Measurements from ENCODE around the gene PHLDB2. TPM values are rescaled to one million over a fixed set of nuclear protein-coding genes. Genes with fewer than 3 reads are reported as not detected.

The PHLDB2 gene
- total and polyA plus RNA-seq, 2 of the 8 experiments (the other 6 are each of a cell fraction or from before 2014, with no cell fraction given), result 5.8 to 22.6 TPM

GRCh38 chr3:111913163-111913763, 54.2 kb downstream of the PHLDB2 start:
- Histone ChIP-seq H3K27ac (ENCODE audit: low read depth, low read length) (no peak overlapping the region), H3K23ac (ENCODE audit: insufficient read length) (no peak overlapping the region), H4K91ac (replicated peaks; ENCODE audit: insufficient read length, low read length) (no peak overlapping the region), H3K9ac (replicated peaks in 1 of 4; ENCODE audit: extremely low read depth in 1 of 4, low read depth in 3 of 4, low read length in 3 of 4) (no peak overlapping the region), H3K4ac (replicated peaks; ENCODE audit: insufficient read length, low read depth, low read length) (no peak overlapping the region), H3K23me2 (ENCODE audit: low read depth, low read length) (no peaks in the 10 kb centered on the region), H2BK12ac (ENCODE audit: low read depth, low read length) (no peak overlapping the region), H3K79me1 (ENCODE audit: low read depth, low read length) (no peaks in the 10 kb centered on the region), H3K36me3 (ENCODE audit: control insufficient read depth in 2 of 4, insufficient read depth in 4 of 4, low read length in 3 of 4) (no peaks in the 10 kb centered on the region), H3K4me2 (ENCODE audit: insufficient read depth in 1 of 2, low read depth in 2 of 2, low read length in 2 of 2) (no peak overlapping the region), H3K4me1 (replicated peaks in 1 of 4; ENCODE audit: control insufficient read depth in 3 of 4, insufficient read depth in 4 of 4, low read length in 3 of 4) (peaks cover 3 to 9% (median 4%) of the 10 kb centered on the region in 4 experiments; a peak in 4 of 7 replicates), H3K18ac (ENCODE audit: extremely low read depth, low read length) (no peak overlapping the region), H2BK20ac (ENCODE audit: low read length) (no peak overlapping the region), H3K79me2 (ENCODE audit: control insufficient read depth in 1 of 2, insufficient read depth in 2 of 2, low read length in 2 of 2) (no peaks in the 10 kb centered on the region), H3K27me3 (replicated peaks in 1 of 4; ENCODE audit: control insufficient read depth in 3 of 4, extremely low read depth in 1 of 4, insufficient read depth in 3 of 4, low read length in 3 of 4) (peaks cover 3 to 4% (median 3%) of the 10 kb centered on the region in 4 experiments; a peak in 5 of 7 replicates), H2BK15ac (ENCODE audit: low read length) (no peak overlapping the region), H3K14ac (ENCODE audit: insufficient read length) (no peak overlapping the region), H3K9me3 (ENCODE audit: insufficient read depth in 2 of 2, low read depth in 1 of 2, low read length in 1 of 2) (no peaks in the 10 kb centered on the region), H4K20me1 (replicated peaks in 1 of 2; ENCODE audit: control insufficient read depth in 1 of 2, insufficient read depth in 2 of 2, low read length in 2 of 2) (no peaks in the 10 kb centered on the region), H4K8ac (ENCODE audit: extremely low read depth, insufficient read depth, low read length) (no peak overlapping the region), H2AK5ac (ENCODE audit: low read depth, low read length) (no peak overlapping the region), H2BK120ac (replicated peaks; ENCODE audit: low read depth, low read length) (no peak overlapping the region), H3K4me3 (ENCODE audit: extremely low read depth in 1 of 4, insufficient read depth in 2 of 4, low read depth in 3 of 4, low read length in 4 of 4) (no peak overlapping the region), H2AFZ (ENCODE audit: low read length) (no peak overlapping the region), H4K5ac (ENCODE audit: insufficient read length, low read depth, low read length) (no peak overlapping the region), H2BK5ac (ENCODE audit: low read depth, low read length) (no peak overlapping the region), H3K56ac (replicated peaks; ENCODE audit: insufficient read length, low read depth, low read length) (no peak overlapping the region)
- DNase-seq (ENCODE audit: low read depth in 1 of 2, low spot score in 2 of 2) (no peak), FAIRE-seq (no peak)
- ChIA-PET POLR2A (ENCODE audit: partially characterized antibody) (no interaction called here), CTCF (ENCODE audit: partially characterized antibody) (interaction anchor here (0.6 to 3.1 kb wide), 7 partner anchors 10 to 196 kb away, joined by 3 to 19 read pairs (median 4); no protein-coding TSS in a partner anchor)
- WGBS, 2 experiments (ENCODE audit: extremely low coverage in 1 of 2, insufficient coverage in 1 of 2, insufficient read length in 1 of 2, insufficient replicate concordance in 2 of 2, low coverage in 1 of 2, low lambda C conversion rate in 2 of 2, missing lambda C conversion rate in 1 of 2), result 87% methylated on average over 8 of the region's 8 CpGs; no CpG with 5 or more reads in 1 of the 2 experiments
- TF ChIP-seq HDAC2 (IDR thresholded peaks at IDR 0.05; ENCODE audit: borderline replicate concordance in 1 of 2, low read depth in 2 of 2, low read length in 2 of 2) (no peak), KDM5A (IDR thresholded peaks at IDR 0.05; ENCODE audit: low read length) (no peak)

Data from H1 (cell line).